ENCODE results near the gene SLC2A13.

Gene SLC2A13

DNA sequence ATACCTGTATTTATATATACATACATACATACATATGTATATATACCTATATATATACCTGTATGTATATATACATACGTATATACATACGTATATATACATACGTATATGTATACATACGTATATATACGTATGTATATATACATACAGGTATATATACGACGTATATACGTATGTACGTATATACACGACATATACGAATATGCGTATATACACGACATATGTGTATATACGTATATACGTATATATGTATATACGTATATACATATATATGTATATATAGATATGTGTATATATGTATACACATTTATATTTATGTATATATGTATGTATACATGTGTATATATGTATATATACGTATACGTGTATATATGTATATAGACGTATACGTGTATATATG is 393.5 kb downstream of the SLC2A13 start:
- no peak for TF ChIP-seq POLR2A (IDR thresholded peaks at IDR 0.05; ENCODE audit: low read depth, low read length)
- DNase-seq (ENCODE audit: insufficient read length) (no peak), FAIRE-seq (no peak)
